Prostate gland (tissue), 2 donors: Measurements from ENCODE around the gene ULK2.

Experiments
- POLR2A ChIP-seq: fragments of 450-650 bp; IDR thresholded peaks from one replicate; pipeline ENCODE4 v1.6.1; 2016; ENCODE audit warnings: antibody characterized with exemption, mild to moderate bottlenecking
- POLR2AphosphoS5 ChIP-seq: sonication (generic); formaldehyde crosslinking; IDR thresholded peaks from one replicate; pipeline ENCODE4 v1.6.1; 2017; ENCODE audit warnings: antibody characterized with exemption
- TF ChIP-seq, protein P1 (sequence below), 4 experiments: fragments of 200-600 bp in 2 of 4; fragments of 450-650 bp in 2 of 4; sonication (generic) in 2 of 4; IDR thresholded peaks; 1 replicate in 3 of 4; 2 replicates in 1 of 4; pipeline ENCODE4 v1.5.1; 2016 to 2019; ENCODE audit warnings: antibody characterized with exemption in 4 of 4, mild to moderate bottlenecking in 2 of 4, moderate library complexity in 2 of 4

DNA sequence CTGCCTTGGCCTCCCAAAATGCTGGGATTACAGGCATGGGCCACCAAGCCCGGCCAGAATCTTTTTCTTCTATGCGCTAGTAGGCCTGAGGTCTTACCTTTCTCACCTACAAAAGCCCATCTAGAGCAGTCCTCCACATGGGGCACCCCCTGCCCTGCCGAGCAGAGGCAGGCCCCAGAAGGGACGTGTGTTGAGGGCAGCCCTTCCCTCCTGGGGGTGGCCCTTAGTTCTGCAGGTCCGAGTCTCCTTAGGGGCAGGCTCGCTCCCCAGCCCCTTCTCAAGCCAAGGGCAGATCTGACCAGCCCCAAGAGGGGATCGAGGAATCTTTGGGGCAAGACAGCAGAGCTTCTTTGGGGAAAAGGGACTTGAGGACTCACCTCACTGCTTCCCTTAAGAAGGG lies 101.7 kb downstream of the ULK2 start:
- TF ChIP-seq, protein P1, sequence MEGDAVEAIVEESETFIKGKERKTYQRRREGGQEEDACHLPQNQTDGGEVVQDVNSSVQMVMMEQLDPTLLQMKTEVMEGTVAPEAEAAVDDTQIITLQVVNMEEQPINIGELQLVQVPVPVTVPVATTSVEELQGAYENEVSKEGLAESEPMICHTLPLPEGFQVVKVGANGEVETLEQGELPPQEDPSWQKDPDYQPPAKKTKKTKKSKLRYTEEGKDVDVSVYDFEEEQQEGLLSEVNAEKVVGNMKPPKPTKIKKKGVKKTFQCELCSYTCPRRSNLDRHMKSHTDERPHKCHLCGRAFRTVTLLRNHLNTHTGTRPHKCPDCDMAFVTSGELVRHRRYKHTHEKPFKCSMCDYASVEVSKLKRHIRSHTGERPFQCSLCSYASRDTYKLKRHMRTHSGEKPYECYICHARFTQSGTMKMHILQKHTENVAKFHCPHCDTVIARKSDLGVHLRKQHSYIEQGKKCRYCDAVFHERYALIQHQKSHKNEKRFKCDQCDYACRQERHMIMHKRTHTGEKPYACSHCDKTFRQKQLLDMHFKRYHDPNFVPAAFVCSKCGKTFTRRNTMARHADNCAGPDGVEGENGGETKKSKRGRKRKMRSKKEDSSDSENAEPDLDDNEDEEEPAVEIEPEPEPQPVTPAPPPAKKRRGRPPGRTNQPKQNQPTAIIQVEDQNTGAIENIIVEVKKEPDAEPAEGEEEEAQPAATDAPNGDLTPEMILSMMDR (IDR thresholded peaks at IDR 0.05), result no peak
- no peak for TF ChIP-seq POLR2AphosphoS5
- no peak for TF ChIP-seq POLR2A
